GM12891 (cell line): ENCODE data around the gene CHMP2A.

Experiments used
- PAX5 ChIP-seq: IDR thresholded peaks from 2 replicates; pipeline ENCODE4 v1.6.1; 2011; ENCODE audit warnings: low read length, moderate library complexity, mild to moderate bottlenecking; ENCODE audit not compliant: insufficient read depth, severe bottlenecking
- POLR2A ChIP-seq: IDR thresholded peaks from 2 replicates; pipeline ENCODE4 v1.6.1; 2011; ENCODE audit warnings: low read depth, low read length, control low read depth
- POLR2AphosphoS5 ChIP-seq: IDR thresholded peaks from 2 replicates; pipeline ENCODE4 v1.6.1; 2011; ENCODE audit warnings: low read depth, low read length, control low read depth
- POU2F2 ChIP-seq: IDR thresholded peaks from 2 replicates; pipeline ENCODE4 v1.6.1; 2011; ENCODE audit warnings: low read depth, mild to moderate bottlenecking, control low read depth, low read length, moderate library complexity
- SPI1 ChIP-seq: IDR thresholded peaks from 2 replicates; pipeline ENCODE4 v1.6.1; 2011; ENCODE audit warnings: low read depth, low read length, control low read depth
- TAF1 ChIP-seq: IDR thresholded peaks from 2 replicates; pipeline ENCODE4 v1.6.1; 2011; ENCODE audit warnings: low read depth, low read length, control low read depth

DNA sequence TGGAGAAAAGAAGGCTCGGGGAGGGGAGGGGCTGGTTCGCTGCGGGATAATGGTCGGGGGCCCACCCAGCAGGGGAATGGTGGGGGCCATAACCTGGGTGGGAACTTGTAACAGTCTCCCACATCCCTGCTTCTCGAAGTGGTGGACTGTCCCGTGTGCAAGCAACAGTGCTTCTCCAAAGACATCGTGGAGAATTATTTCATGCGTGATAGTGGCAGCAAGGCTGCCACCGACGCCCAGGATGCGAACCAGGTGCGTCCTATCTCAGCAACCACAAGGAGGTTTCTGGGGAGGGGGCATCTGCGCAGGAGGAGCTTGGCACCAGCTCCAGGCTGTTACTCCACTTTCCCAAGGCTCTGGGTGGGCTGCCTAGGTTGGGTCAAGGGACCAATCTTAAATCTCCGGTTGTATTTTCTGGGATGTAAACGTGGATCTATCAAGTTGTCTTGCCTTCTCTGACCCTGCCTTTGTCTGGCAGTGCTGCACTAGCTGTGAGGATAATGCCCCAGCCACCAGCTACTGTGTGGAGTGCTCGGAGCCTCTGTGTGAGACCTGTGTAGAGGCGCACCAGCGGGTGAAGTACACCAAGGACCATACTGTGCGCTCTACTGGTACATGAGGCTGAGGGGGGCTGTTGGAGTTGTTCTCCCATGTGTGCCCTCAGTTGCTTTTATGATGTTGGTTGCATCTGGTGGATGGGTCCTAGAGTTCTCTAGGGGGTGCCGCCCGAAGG is 9.5 kb downstream of the CHMP2A start:
- TF ChIP-seq POLR2A (0 out of 2 replicates have a peak, but pooled peaks have one; percentile 19), TAF1 (no peak), POLR2AphosphoS5 (no peak), POU2F2 (no peak), PAX5 (no peak), SPI1 (no peak)
